Fibroblast of lung (primary cell): Measurements from ENCODE around the gene SMIM7.

Experiments used
- EZH2 ChIP-seq: IDR thresholded peaks from 2 replicates; pipeline ENCODE4 v1.5.1; 2012; ENCODE audit warnings: low read length, control low read depth, mild to moderate bottlenecking; ENCODE audit errors: missing control alignments
- TF ChIP-seq, protein P1 (sequence below), 2 donors: IDR thresholded peaks in 1 of 2; conservative IDR thresholded peaks in 1 of 2; 1 replicate in 1 of 2; 2 replicates in 1 of 2; pipeline ENCODE4 v1.5.1; 2011 to 2012; ENCODE audit warnings: low read length in 2 of 2, control low read depth in 1 of 2, inconsistent platforms in 1 of 2, low read depth in 1 of 2, mild to moderate bottlenecking in 1 of 2

DNA sequence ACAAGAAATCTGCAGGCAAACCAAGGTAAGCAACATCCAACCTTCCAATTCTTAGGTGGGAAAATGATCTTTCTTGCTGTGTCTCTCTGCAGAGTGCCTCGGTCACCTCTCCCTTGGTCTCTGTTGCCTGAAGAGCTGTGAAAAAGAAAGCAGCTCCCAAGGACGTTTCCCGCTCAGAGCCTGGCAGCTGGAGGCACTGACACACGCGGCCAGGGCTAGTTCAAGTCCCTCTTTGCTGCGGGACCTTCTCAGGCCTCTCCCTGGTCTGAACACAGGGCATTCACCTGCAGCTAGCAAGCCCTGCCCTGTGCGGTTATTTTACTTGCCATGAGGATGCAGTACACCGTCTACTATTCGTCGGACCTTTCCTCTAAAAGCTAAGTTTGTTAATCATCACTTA is 35.7 kb downstream of the SMIM7 start:
- TF ChIP-seq EZH2: no peak
- TF ChIP-seq, protein P1, sequence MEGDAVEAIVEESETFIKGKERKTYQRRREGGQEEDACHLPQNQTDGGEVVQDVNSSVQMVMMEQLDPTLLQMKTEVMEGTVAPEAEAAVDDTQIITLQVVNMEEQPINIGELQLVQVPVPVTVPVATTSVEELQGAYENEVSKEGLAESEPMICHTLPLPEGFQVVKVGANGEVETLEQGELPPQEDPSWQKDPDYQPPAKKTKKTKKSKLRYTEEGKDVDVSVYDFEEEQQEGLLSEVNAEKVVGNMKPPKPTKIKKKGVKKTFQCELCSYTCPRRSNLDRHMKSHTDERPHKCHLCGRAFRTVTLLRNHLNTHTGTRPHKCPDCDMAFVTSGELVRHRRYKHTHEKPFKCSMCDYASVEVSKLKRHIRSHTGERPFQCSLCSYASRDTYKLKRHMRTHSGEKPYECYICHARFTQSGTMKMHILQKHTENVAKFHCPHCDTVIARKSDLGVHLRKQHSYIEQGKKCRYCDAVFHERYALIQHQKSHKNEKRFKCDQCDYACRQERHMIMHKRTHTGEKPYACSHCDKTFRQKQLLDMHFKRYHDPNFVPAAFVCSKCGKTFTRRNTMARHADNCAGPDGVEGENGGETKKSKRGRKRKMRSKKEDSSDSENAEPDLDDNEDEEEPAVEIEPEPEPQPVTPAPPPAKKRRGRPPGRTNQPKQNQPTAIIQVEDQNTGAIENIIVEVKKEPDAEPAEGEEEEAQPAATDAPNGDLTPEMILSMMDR (conservative IDR thresholded peaks at IDR 0.05 in 1 of 2, IDR thresholded peaks at IDR 0.05 in 1 of 2; ENCODE audit: low read depth in 1 of 2, low read length in 2 of 2): no peak
